WTC11 (cell line): ENCODE results near the gene SLC2A14. TPM values are rescaled to one million over a fixed set of nuclear protein-coding genes. Genes with fewer than 3 reads are reported as not detected.
"Not testable (repeated sequence)": the region's sequence is repeated elsewhere in the genome, so short reads cannot be mapped to it uniquely, and the experiment has no call there.

Source experiments
- ATAC-seq: fragments of 200-7000 bp; cut with Tn5 transposase; 2 replicates; pipeline ENCODE4 v1.10.0; 2021; ENCODE audit warnings: mild to moderate bottlenecking, moderate library complexity
- CTCF ChIA-PET: fragments of 300-600 bp; sonication (Branson Sonifier 250); formaldehyde crosslinking; loops from one replicate; lab custom pipeline; 2021; ENCODE audit warnings: antibody characterized with exemption; lab: Charles Lee
- POLR2A ChIA-PET: fragments of 350-600 bp; sonication (Branson Sonifier 250); formaldehyde crosslinking; loops from one replicate; lab custom pipeline; 2021; ENCODE audit warnings: antibody characterized with exemption; lab: Charles Lee
- DNase-seq: peaks from one replicate; pipeline ENCODE4 v3.0.0; 2021; ENCODE audit warnings: low spot score
- H3K27ac Mint-ChIP-seq: 2 replicates; pipeline ENCODE4 v1.8.0; 2021; ENCODE audit warnings: mixed read lengths
- H3K27me3 Mint-ChIP-seq: 2 replicates; pipeline ENCODE4 v1.8.0; 2021; ENCODE audit warnings: low read depth, mild to moderate bottlenecking, moderate library complexity, mixed read lengths
- H3K36me3 Mint-ChIP-seq: 2 replicates; pipeline ENCODE4 v1.8.0; 2021; ENCODE audit warnings: mixed read lengths
- H3K4me1 Mint-ChIP-seq: 2 replicates; pipeline ENCODE4 v1.8.0; 2022; ENCODE audit warnings: mixed read lengths
- H3K4me3 Mint-ChIP-seq: 2 replicates; pipeline ENCODE4 v1.8.0; 2021; ENCODE audit warnings: mild to moderate bottlenecking, moderate library complexity, mixed read lengths
- H3K9me3 Mint-ChIP-seq: 2 replicates; pipeline ENCODE4 v1.8.0; 2021; ENCODE audit warnings: mixed read lengths
- CBFB ChIP-seq: sonication (generic); formaldehyde crosslinking; IDR thresholded peaks from 2 replicates; pipeline ENCODE4 v1.8.1; 2022; ENCODE audit warnings: mild to moderate bottlenecking, low read depth, missing genetic modification reagents
- ELF4 ChIP-seq: sonication (generic); formaldehyde crosslinking; IDR thresholded peaks from 2 replicates; pipeline ENCODE4 v1.8.1; 2022; ENCODE audit warnings: low read depth, mild to moderate bottlenecking, moderate library complexity, missing genetic modification reagents
- EMX1 ChIP-seq: fragments of 250-450 bp; sonication (Bioruptor Pico); IDR thresholded peaks from 2 replicates; pipeline ENCODE4 v1.8.0; 2021; ENCODE audit warnings: mild to moderate bottlenecking
- FOXK1 ChIP-seq: sonication (generic); formaldehyde crosslinking; IDR thresholded peaks from 2 replicates; pipeline ENCODE4 v1.8.0; 2022; ENCODE audit warnings: mild to moderate bottlenecking, moderate library complexity, missing genetic modification reagents
- KAT7 ChIP-seq: sonication (generic); formaldehyde crosslinking; IDR thresholded peaks from 2 replicates; pipeline ENCODE4 v1.8.1; 2023; ENCODE audit warnings: missing genetic modification reagents, mild to moderate bottlenecking, borderline replicate concordance
- NFE2L1 ChIP-seq: sonication (generic); formaldehyde crosslinking; IDR thresholded peaks from 2 replicates; pipeline ENCODE4 v1.8.1; 2023; ENCODE audit warnings: missing genetic modification reagents
- PRRX2 ChIP-seq: fragments of 250-450 bp; sonication (Bioruptor Pico); IDR thresholded peaks from 2 replicates; pipeline ENCODE4 v1.8.0; 2021; ENCODE audit warnings: mild to moderate bottlenecking
- RELA ChIP-seq: sonication (generic); formaldehyde crosslinking; IDR thresholded peaks from 2 replicates; pipeline ENCODE4 v1.8.1; 2022; ENCODE audit warnings: missing genetic modification reagents, mild to moderate bottlenecking, borderline replicate concordance
- SMAD4 ChIP-seq: sonication (generic); formaldehyde crosslinking; IDR thresholded peaks from 2 replicates; pipeline ENCODE4 v1.8.0; 2022; ENCODE audit warnings: mild to moderate bottlenecking, missing genetic modification reagents
- TEAD4 ChIP-seq: sonication (generic); formaldehyde crosslinking; IDR thresholded peaks from 2 replicates; pipeline ENCODE4 v1.8.0; 2022; ENCODE audit warnings: mild to moderate bottlenecking, missing genetic modification reagents
- ZNF232 ChIP-seq: sonication (generic); formaldehyde crosslinking; IDR thresholded peaks from 2 replicates; pipeline ENCODE4 v1.8.0; 2022; ENCODE audit warnings: mild to moderate bottlenecking, missing genetic modification reagents
- ZNF263 ChIP-seq: sonication (generic); formaldehyde crosslinking; IDR thresholded peaks from 2 replicates; pipeline ENCODE4 v1.8.1; 2022; ENCODE audit warnings: low read depth, mild to moderate bottlenecking, moderate library complexity, missing genetic modification reagents
- ZNF396 ChIP-seq: fragments of 250-450 bp; sonication (Bioruptor Pico); IDR thresholded peaks from 2 replicates; pipeline ENCODE4 v1.8.0; 2021; ENCODE audit warnings: mild to moderate bottlenecking, moderate library complexity, borderline replicate concordance
- ZNF423 ChIP-seq: fragments of 250-450 bp; sonication (Bioruptor Pico); IDR thresholded peaks from 2 replicates; pipeline ENCODE4 v2.1.2; 2022; ENCODE audit warnings: mild to moderate bottlenecking, moderate library complexity
- ZNF671 ChIP-seq: fragments of 250-450 bp; sonication (Bioruptor Pico); IDR thresholded peaks from 2 replicates; pipeline ENCODE4 v1.8.0; 2021; ENCODE audit warnings: mild to moderate bottlenecking
- total RNA-seq: library from RNA; stranded (reverse); gene quantifications from 3 replicates; pipeline ENCODE4 v1.2.3, GENCODE V29; 2021
- TF ChIP-seq, protein P1 (sequence below): fragments of 250-450 bp; sonication (Bioruptor Pico); IDR thresholded peaks from 2 replicates; pipeline ENCODE4 v1.9.0; 2021; ENCODE audit warnings: mild to moderate bottlenecking
- TF ChIP-seq, protein P2 (sequence below): sonication (generic); formaldehyde crosslinking; IDR thresholded peaks from 2 replicates; pipeline ENCODE4 v1.8.0; 2022; ENCODE audit warnings: mild to moderate bottlenecking, missing genetic modification reagents
- TF ChIP-seq, protein P3 (sequence below): fragments of 250-450 bp; sonication (Bioruptor Pico); IDR thresholded peaks from 2 replicates; pipeline ENCODE4 v1.9.0; 2021; ENCODE audit warnings: mild to moderate bottlenecking, borderline replicate concordance

The SLC2A14 gene
- total RNA-seq, 1 experiment from 2014 or later, result 24.4 TPM

DNA sequence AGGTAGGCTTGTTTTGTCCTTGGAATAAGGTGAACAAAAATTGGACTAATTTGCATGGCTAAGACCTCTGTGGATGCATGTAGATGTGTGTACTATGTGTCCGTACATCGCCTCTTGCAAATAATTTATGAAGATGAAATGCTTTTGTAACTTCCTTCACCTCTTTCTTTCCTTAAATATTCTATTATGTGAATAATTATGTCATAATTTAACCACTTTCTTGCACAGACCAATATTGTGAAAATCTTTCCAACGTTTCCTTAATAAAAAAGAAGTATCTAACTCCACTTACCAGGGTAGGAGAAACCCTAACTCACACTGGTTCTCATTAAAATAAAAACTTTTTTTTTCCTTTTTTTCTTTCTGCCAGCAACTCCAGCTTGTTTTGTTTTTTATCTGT lies 79.5 kb downstream of the SLC2A14 start (continued):
- no peak for TF ChIP-seq NFE2L1 (CRISPR knock-in tag)
- TF ChIP-seq RELA (CRISPR knock-in tag), result no peak

DNA sequence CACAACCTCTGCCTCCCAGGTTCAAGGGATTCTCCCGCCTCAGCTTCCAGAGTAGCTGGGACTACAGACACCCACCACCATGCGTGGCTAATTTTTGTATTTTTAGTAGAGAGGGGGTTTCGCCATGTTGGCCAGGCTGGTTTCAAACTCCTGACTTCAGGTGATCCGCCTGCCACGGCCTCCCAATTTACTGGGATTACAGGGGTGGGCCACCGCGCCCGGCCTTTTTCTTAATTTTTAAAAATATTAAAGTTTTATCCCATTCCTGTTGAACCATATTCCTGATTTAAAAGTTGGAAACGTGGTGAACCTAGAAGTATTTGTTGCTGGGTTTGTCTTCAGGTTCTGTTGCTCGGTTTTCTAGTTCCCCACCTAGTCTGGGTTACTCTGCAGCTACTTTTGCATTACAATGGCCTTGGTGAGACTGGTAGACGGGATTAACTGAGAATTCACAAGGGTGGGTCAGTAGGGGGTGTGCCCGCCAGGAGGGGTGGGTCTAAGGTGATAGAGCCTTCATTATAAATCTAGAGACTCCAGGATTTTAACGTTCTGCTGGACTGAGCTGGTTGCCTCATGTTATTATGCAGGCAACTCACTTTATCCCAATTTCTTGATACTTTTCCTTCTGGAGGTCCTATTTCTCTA lies 83.7 kb downstream of the SLC2A14 start, which contains the start of gene NANOG:
Gene NANOG (plus strand): TSS at position 519 of the 645 bp plus-strand sequence. CDS start 213 bp downstream, outside the sequence.
- peak; percentile 73 for DNase-seq
- peak within 1 kb of the TSS; percentile 98 for H3K27ac Mint-ChIP-seq

DNA sequence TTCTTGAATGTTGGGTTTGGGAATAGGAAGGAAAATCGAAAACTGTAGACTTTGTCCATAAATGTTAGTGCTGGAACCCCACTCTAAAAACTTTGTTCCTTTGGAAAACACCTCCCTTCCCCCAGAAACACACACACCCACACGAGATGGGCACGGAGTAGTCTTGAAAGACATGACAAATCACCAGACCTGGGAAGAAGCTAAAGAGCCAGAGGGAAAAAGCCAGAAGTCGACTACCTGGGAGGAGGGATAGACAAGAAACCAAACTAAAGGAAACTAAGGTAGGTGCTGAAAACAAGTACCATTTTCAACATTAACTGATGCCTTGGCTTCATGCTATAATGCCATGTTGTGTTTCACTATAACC lies 84.4 kb downstream of the SLC2A14 start:
- ATAC-seq (no peak), DNase-seq (no peak)
- no peak for TF ChIP-seq ZNF232 (CRISPR knock-in tag)
- TF ChIP-seq FOXK1 (CRISPR knock-in tag), result no peak
- TF ChIP-seq KAT7, result no peak
- TF ChIP-seq EMX1 (CRISPR knock-in tag), result no peak
- TF ChIP-seq, protein P1, sequence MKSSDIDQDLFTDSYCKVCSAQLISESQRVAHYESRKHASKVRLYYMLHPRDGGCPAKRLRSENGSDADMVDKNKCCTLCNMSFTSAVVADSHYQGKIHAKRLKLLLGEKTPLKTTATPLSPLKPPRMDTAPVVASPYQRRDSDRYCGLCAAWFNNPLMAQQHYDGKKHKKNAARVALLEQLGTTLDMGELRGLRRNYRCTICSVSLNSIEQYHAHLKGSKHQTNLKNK (CRISPR knock-in tag), result no peak
- TF ChIP-seq ELF4, result no peak
- no peak for TF ChIP-seq CBFB (CRISPR knock-in tag)
- TF ChIP-seq ZNF263 (CRISPR knock-in tag), result no peak
- no peak for TF ChIP-seq TEAD4 (CRISPR knock-in tag)
- TF ChIP-seq NFE2L1 (CRISPR knock-in tag), result no peak
- no peak for TF ChIP-seq ZNF671 (CRISPR knock-in tag)
- TF ChIP-seq, protein P2, sequence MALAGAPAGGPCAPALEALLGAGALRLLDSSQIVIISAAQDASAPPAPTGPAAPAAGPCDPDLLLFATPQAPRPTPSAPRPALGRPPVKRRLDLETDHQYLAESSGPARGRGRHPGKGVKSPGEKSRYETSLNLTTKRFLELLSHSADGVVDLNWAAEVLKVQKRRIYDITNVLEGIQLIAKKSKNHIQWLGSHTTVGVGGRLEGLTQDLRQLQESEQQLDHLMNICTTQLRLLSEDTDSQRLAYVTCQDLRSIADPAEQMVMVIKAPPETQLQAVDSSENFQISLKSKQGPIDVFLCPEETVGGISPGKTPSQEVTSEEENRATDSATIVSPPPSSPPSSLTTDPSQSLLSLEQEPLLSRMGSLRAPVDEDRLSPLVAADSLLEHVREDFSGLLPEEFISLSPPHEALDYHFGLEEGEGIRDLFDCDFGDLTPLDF, result no peak
- no peak for TF ChIP-seq ZNF396 (CRISPR knock-in tag)
- TF ChIP-seq, protein P3, sequence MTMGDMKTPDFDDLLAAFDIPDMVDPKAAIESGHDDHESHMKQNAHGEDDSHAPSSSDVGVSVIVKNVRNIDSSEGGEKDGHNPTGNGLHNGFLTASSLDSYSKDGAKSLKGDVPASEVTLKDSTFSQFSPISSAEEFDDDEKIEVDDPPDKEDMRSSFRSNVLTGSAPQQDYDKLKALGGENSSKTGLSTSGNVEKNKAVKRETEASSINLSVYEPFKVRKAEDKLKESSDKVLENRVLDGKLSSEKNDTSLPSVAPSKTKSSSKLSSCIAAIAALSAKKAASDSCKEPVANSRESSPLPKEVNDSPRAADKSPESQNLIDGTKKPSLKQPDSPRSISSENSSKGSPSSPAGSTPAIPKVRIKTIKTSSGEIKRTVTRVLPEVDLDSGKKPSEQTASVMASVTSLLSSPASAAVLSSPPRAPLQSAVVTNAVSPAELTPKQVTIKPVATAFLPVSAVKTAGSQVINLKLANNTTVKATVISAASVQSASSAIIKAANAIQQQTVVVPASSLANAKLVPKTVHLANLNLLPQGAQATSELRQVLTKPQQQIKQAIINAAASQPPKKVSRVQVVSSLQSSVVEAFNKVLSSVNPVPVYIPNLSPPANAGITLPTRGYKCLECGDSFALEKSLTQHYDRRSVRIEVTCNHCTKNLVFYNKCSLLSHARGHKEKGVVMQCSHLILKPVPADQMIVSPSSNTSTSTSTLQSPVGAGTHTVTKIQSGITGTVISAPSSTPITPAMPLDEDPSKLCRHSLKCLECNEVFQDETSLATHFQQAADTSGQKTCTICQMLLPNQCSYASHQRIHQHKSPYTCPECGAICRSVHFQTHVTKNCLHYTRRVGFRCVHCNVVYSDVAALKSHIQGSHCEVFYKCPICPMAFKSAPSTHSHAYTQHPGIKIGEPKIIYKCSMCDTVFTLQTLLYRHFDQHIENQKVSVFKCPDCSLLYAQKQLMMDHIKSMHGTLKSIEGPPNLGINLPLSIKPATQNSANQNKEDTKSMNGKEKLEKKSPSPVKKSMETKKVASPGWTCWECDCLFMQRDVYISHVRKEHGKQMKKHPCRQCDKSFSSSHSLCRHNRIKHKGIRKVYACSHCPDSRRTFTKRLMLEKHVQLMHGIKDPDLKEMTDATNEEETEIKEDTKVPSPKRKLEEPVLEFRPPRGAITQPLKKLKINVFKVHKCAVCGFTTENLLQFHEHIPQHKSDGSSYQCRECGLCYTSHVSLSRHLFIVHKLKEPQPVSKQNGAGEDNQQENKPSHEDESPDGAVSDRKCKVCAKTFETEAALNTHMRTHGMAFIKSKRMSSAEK (CRISPR knock-in tag), result no peak
- no peak for TF ChIP-seq PRRX2 (CRISPR knock-in tag)
- TF ChIP-seq SMAD4 (CRISPR knock-in tag), result no peak
- H3K4me3 Mint-ChIP-seq, result peak overlapping the region; percentile 91
- no peaks in the 10 kb centered on the region for H3K27me3 Mint-ChIP-seq
- no peaks in the 10 kb centered on the region for H3K9me3 Mint-ChIP-seq
- peak overlapping the region; percentile 98 for H3K27ac Mint-ChIP-seq
- CTCF ChIA-PET, result interaction anchor here (1.0 to 1.5 kb wide), 3 partner anchors 92 to 146 kb away, joined by 3 to 5 read pairs (median 4); partner anchors contain the start of gene GDF3
- peaks cover 32% of the 10 kb centered on the region for H3K36me3 Mint-ChIP-seq
- peaks cover 67% of the 10 kb centered on the region for H3K4me1 Mint-ChIP-seq
- POLR2A ChIA-PET, result interaction anchor here (0.6 to 1.5 kb wide), 5 partner anchors 10 to 114 kb away, joined by 3 to 4 read pairs (median 4); no protein-coding TSS in a partner anchor

More for the DNA sequence above, 83.7 kb downstream of the SLC2A14 start, which contains the start of gene NANOG:
- peak; percentile 80 for ATAC-seq
- Mint-ChIP-seq H3K4me1 (peaks cover 71% of the 10 kb centered on the region), H3K4me3 (peak within 1 kb of the TSS; percentile 91), H3K36me3 (peaks cover 39% of the 10 kb centered on the region)
- POLR2A ChIA-PET, result interaction anchor here (0.7 to 1.9 kb wide), 5 partner anchors 9 to 185 kb away, joined by 3 to 5 read pairs (median 4); no protein-coding TSS in a partner anchor
- CTCF ChIA-PET, result interaction anchor here (0.6 to 1.2 kb wide), 5 partner anchors 17 to 110 kb away, joined by 3 to 5 read pairs (median 4); partner anchors contain the start of gene GDF3
- H3K27me3 Mint-ChIP-seq, result not testable (repeated sequence)
- 0 out of 2 replicates have a peak, but pooled peaks have one; percentile 20 for TF ChIP-seq ZNF423 (CRISPR knock-in tag)
- TF ChIP-seq, all 79 proteins: peak for 1; not testable (repeated sequence) for 78
- H3K9me3 Mint-ChIP-seq, result not testable (repeated sequence)
